Endothelial cell of hepatic sinusoid (primary cell): ENCODE data around the gene HSDL2.
"Not testable (repeated sequence)": the region's sequence is repeated elsewhere in the genome, so short reads cannot be mapped to it uniquely, and the experiment has no call there.

Experiments
- in situ Hi-C: cut with HindIII; loops from 2 replicates; pipeline ENCODE4 v1.10.0; 2017; ENCODE audit warnings: low sequenced_read_pairs

HSDL2 gene

DNA sequence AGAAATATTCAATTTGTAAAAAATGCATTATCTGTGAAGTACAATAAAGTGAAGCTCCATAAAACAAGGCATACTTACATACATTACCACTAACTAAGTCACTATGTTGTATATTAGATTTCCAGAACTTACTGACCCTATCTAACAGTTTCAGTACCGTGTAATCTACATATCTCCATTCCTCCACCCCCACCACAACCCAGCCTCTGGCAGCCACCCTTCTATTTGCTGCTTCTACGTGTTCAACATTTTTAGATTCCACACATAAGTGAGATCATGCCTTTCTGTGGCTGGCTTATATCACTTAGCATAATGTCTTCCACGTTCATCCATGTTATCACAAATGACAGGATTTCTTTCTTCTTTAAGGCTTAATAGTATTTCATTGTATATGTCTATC is 15.1 kb upstream of the HSDL2 start:
- in situ Hi-C loops, result no loop called here

DNA sequence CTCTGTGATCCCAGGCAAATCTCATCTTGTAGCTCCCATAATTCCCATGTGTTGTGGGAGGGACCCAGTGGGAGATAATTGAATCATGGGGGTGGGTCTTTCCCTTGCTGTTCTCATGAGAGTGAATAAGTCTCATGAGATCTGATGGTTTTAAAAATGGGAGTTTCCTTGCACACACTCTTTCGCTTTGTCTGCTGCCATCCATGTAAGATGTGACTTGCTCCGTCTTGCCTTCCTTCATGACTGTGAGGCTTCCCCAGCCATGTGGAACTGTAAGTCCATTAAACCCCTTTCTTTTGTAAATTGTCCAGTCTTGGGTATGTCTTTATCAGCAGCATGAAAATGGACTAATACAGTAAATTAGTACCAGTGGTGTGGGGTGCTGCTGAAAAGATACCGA is 14.7 kb upstream of the HSDL2 start:
- in situ Hi-C loops, result not testable (repeated sequence)

DNA sequence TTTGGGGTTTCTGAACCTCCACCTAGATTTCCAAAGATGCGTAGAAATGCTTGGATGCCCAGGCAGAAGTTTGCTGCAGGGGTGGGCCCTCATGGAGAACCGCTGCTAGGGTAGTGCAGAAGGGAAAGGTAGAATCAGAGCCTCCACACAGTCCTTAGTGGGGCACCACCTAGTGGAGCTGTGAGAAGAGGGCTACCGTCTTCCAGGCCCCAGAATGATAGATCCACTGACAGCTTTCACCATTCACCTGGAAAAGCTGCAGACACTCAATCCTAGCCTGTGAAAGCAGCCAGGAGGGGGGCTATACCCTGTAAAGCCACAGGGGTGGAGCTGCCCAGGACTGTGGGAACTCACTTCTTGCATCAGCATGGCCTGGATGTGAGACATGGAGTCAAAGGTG is 13.3 kb upstream of the HSDL2 start:
- in situ Hi-C loops, result no loop called here

DNA sequence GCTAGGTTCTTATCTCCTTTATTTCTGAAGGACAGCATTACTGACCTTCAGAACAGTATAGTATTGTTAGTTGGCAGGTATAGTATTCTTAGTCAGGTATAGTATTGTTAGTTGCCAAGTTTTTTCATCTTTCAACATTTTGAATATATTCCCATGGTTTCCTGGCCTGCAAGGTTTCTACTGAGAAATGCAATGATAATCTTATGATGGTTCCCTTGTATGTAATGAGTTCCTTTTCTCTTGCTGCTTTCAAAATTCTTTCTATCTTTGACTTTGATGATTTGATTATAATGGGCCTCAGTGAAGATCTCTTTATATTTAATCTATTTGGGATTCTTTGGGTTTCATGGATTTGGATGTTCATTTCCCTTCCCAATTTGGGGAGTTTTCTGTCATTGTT is 12.4 kb upstream of the HSDL2 start:
- in situ Hi-C loops, result no loop called here

DNA sequence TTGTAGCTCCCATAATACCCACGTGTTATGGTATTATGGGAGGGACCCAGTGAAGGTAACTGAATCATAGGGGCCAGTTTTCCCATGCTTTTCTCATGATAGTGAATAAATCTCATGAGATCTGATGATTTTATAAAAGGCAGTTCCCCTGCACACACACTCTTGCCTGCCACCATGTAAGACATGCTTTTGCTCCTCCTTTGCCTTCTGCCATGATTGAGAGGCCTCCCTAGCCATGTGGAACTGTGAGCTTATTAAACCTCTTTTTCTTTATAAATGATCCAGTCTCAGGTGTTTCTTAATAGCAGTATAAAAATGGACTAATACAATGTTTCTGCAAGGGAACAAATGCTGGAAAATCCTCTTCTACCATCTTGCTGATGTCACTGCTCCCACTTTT is 10.1 kb upstream of the HSDL2 start:
- in situ Hi-C loops, result no loop called here

DNA sequence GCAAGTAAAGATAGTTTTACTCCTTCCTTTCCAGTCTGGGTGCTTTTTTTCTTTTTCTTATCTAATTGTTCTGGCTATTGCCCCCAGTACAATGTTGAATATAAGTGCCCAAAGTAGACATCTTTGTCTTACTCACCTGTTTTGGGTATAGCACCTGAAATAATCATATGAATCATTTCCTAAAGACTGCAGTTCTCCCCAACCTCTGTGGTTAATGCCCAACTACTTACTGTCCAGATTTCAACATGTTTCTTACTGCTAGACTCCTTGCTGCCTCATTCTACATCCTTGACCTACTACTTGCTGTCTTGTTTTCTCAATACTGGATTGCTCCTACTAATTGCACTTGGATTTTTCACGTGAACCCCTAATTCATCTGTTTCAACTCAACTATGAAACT is 8.8 kb upstream of the HSDL2 start:
- in situ Hi-C loops, result no loop called here

DNA sequence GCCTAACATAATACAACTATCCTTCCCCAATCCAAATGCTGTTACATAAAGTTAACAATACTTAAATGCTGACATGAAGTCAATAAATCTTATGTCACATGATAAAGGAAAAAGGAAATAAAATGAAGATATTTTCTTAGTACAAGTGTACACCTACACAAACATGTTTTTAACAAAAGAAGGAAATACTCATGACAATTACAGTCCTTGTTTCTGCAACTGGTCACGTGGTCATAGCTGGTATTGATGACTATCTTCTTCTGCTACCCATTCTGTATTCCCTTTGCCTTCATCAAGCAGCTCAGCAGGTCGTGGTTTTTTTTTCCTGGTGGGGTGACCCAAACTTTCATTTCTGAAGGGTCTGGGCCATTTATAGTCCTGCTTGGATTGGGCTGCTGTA is 6.2 kb upstream of the HSDL2 start:
- in situ Hi-C loops, result not testable (repeated sequence)

DNA sequence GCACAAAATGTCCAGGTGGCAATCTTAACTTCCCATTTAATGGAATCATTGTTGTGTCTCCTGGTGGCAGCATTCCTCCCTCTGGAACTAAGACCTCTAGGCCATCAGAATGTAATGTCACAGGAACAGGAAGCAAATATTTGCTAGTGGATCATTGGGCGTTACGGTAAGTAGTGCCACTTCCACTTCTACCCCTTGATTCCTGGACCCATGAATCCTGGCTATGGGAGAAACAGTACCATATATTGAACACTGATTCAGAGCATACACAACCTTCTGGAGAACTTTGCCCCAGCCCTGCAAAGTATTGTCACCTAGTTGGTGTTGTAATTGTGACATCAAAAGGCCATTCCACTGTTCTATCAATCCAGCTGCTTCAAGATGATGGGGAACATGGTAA is 5.7 kb upstream of the HSDL2 start:
- in situ Hi-C loops, result not testable (repeated sequence)

DNA sequence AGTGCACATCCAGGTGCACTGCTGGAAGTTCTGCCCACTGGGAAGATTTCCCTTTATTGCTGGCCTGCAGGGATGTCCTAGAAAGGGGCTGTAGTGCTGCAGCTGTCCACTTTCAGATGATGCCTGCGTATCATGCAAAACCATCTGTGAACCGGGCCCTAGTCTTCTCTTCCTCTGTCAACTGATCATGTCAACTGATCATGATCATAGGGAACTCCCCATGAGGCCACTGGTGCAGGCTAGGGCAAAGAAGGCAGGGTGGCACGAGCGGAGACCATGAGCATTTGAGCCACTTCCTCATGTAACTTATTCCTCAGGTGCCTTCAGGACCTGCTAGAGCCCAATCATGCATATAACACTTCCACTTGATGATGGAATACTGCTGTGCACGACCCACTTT is 4.5 kb upstream of the HSDL2 start:
- in situ Hi-C loops, result no loop called here

DNA sequence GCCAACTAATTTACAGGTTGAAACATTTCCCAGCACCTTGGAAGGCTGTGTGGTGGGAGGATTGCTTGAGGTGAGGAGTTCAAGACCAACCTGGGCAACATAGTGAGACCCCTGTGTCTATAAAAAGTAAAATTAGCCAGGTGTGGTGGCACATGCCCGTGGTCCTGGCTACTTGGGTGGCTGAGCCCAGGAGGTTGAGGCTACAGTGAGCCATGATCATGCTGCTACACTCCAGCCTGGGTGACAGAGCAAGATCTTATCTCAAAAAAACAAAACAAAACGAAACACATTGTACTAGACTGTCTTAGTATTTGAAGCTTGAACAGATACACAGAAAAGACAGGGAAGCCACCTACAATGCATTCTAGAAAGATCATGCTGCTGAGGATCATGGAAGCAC is 2.8 kb upstream of the HSDL2 start:
- in situ Hi-C loops, result no loop called here

DNA sequence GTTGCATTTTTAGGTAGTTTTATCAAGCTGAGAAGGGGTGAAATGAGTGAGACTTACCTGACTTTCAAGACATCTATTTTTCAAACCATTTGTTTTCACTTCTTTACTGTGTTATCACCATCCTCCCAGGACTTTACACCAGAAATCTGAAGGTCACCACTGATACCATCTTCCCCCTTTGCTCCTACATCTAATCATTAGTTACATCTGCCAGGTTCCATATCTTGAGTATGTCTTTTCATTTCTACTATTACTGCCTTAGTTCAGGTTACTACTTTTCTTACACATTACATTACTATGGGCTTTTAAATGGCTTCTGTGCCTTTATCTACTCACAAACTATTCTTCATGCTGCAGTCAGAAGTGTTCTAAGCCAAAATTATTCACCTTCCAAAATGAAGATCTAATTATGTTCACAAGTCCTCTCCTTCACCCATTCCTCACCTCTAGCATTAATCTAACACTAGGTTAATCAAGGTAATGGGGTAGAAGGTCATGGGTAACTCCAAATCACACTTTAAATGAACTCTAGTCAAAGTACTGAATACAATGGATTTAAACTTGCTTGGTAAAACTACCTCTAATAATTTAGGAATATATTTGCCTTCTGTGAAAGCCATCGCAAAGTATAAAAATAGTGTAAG is 2.1 kb upstream of the HSDL2 start:
- in situ Hi-C loops, result no loop called here

DNA sequence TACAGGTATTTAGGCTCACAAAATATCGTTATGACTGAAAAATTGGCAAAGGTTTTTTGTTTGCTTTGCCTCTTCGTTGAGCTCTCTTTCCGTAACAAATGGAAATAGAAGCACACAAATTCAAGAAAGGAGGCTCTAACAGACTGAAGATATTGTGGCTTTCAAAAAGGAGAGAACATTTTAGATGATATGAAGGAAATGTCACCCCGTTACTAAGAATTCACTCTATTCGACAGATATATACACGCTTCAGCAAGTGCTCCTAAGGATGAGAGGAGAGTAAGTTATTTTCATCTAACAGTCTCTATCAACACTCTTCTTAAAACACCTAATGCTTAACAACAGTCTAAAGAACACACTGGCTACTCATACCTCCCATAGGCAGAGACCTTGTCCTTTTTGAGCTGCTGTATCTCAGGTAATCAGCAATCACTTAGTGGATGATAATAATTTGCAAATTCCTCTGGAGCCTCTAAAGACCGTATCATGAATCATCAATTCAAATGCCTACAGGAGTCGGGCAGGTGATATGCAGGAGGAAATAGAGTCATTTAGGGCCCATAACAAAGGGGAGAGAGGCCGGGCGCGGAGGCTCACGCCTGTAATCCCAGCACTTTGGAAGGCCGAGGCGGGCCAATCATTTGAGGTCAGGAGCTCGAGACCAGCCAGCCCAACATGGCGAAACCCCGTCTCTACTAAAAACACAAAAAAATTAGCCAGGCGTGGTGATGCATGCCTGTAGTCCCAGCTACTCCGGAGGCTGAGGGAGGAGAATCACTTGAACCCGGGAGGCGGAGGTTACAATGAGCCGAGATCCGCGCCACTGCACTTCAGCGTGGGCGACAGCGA is 1.4 kb upstream of the HSDL2 start:
- in situ Hi-C loops, result no loop called here

DNA sequence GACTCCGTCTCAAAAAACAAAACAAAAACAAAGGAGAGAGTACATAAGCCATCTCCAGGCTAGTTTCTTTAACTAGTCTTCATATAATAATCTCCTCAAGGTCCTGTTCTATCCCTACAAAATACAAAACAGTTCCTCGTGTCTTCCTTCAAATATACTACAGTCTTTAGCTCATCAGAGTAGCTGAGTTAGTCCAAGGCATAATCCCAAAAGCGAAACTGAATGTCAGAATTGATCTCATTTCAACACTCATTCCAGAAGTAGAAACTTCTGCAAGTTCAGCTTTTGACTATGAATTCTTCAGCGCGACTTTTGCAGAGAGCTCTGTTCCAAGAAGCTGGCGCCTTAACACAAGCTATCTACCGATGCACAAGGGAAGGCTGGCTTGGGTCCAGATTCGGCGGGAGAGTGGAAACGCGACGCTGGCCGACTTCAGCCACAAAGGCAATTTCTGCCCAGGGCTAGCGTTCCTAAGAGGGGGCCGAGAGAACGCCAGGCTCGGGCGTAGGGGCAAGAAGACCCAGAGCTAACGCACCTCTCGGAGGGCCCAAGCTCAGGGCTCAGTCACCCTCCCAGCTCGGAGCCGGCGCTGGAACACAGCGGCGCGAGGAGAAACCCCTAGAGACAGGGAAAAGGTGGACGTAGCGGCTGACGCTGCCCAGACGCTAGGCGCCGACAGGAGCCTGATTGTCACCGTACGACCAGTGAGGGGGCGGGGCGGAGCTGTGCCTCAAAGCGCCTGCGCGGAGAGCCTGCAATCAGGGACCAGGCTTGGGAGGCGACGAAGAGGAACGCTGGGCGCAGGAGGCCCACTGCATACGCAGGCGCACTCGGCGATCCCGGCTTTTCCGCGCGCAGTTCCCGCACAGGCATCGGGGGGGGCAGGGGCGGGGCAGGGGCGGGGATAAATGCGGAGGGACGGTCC is 469 bp upstream of the HSDL2 start:
- in situ Hi-C loops, result no loop called here

DNA sequence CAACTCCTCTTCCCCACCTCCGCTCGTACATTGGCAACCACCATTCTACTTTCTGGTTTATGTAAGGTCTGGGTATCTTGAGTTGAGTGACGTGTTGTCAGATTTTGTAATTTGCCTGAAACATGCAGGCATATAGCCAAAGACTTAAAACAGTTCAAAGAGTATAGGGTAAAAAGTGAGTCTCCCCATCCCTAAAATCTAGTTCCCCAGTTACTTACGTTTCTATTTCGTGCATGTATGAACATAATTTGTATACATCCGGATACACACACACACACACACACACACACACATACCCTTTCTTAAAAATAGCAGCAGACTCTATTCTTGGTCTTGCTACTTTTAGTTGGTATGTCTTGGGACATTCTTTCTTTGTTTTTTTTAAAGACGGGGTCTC is 915 bp downstream of the HSDL2 start:
- in situ Hi-C loops, result no loop called here

DNA sequence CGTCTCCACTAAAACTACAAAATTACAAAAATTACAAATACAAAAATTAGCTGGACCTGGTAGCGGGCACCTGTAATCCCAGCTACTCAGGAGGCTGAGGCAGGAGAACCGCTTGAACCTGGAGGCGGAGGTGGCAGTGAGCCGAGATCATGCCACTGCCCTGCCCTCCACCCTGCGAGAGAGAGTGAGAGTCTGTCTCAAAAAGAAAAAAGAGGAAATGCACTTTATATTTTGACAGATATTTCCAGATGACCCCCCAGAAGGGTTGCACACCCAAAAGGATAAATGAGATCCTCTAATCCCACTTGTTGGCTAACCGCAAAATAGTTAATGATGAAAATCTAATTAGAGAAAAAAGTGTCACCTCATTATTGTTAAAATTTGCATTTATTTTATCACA is 2.2 kb downstream of the HSDL2 start:
- in situ Hi-C loops, result no loop called here

DNA sequence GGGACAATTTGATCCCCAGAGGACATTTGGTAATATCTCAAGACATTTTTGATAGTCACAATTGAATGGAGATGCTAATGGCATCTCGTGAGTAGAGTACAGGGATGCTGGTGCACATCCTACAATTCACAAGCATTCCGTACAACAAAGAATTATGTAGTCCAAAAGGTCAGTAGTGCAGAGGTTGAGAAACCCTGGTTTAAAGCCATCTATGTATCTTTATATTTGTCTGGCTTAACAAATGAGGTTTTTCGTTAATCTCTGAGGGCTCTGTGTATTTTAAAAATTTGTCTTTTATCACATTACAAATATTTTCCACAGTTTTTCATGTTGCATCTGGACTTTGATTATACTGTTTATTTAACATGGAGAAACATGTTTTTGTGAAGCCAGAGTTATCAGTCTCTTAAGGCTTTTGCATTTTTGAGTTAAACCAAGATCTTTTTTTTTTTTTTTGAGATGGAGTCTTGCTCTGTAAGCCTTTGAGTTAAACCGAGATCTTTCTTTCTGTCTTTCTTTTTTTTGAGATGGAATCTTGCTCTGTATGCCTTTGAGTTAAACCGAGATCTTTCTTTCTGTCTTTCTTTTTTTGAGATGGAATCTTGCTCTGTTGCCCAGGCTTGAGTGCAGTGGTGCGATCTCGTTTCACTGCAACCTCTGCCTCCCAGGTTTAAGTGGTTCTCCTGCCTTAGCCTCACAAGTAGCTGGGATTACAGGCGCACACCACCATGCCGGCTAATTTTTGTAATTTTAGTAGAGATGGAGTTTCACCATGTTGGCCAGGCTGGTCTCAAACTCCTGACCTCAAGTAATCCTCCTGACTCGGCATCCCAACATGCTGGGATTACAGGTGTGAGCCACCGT is 2.8 kb downstream of the HSDL2 start:
- in situ Hi-C loops, result no loop called here

DNA sequence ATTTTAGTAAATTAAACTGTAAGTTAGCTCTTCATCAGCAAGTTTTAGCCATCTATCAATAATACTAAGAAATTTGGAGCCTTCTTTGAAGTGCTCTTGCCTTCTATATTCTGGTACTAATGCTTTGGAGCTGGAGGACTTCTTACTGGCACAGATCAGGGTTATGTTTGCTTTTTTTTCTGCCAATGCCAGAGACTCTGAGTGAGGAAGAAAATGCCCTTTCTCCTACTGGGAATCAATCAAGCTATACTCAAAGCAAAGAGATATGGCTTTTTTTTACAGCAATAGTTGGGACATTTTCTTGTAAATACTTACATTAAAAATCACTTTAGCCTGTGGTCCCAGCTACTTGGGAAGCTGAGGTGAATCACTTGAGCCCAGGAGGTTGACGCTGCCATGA is 4.3 kb downstream of the HSDL2 start:
- in situ Hi-C loops, result no loop called here

DNA sequence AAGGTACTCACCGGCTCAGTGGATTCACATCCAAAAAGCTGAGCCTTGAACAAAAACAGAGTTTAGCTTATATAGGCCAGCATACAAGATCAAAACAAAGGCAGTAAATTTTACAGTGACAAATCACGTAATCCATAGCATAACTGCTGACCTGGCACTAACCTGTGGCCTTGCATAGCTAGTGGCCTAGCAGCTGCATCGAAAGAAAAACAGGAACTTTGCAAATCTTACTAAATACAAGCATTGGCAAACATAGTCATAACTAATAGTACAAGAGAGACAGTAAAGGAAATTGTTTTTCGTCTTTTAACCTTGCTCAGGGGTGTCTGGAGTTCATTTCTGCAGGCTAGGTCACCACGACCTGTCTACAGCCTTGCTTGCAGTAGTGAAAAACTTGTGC is 4.8 kb downstream of the HSDL2 start:
- in situ Hi-C loops, result no loop called here

DNA sequence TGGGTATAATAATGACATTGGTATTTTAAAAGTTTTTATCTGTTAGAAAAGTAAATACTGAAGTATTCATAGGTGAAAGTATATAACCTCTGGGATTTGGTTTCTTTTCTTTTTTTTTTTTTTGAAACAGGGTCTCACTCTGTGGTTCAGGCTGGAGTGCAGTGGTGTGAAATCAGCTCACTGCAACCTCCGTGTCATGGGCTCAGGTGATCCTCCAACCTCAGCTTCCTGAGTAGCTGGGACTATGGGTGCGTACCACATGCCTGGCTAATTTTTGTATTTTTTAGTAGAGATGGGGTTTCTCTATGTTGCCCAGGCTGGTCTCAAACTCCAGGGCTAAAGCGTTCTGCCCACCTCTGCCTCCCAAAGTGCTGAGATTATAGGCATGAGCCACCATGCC is 7.2 kb downstream of the HSDL2 start:
- in situ Hi-C loops, result no loop called here

DNA sequence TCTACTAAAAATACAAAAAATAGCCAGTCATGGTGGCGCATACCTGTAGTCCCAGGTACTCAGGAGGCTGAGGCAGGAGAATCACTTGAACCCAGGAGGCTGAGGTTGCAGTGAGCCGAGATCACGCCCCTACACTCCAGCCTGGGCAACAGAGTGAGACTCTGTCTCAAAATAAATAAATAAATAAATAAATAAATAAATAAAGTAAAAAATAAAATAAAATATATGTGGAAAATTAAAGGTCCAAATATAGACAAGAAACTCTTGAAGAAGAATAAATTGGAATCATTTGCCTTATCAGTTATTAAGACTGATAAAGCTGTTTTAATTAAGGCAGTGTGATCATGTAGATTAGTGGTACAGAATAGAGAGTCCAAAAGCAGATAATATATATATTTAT is 10.0 kb downstream of the HSDL2 start:
- in situ Hi-C loops, result not testable (repeated sequence)
